GM12878 (cell line): Measurements from ENCODE around the gene WNT7A. TPM values are rescaled to one million over a fixed set of nuclear protein-coding genes. Genes with fewer than 3 reads are reported as not detected.

Experiments
- ATAC-seq: fragments of 200-7000 bp; cut with Tn5 transposase; 3 replicates; pipeline ENCODE4 v1.9.1; 2020; ENCODE audit warnings: mild to moderate bottlenecking, moderate library complexity
- BruUV-seq: library from RNA; stranded (reverse); fragments of 400-500 nt; replicated peaks from 2 replicates; lab custom pipeline; 2021; lab: Mats Ljungman, UMichigan
- CTCF ChIA-PET: fragments of 300-600 bp; sonication (Branson Sonifier 250); formaldehyde crosslinking; extraction: SDS; loops from one replicate; lab custom pipeline; 2021; ENCODE audit warnings: inconsistent platforms; lab: Yijun Ruan, JAX
- POLR2A ChIA-PET: fragments of 350-600 bp; formaldehyde crosslinking; extraction: SDS; loops from one replicate; lab custom pipeline; 2021; ENCODE audit warnings: inconsistent platforms; lab: Charles Lee
- RAD21 ChIA-PET: fragments of 300-600 bp; sonication (Branson Sonifier 250); formaldehyde crosslinking; loops from one replicate; lab custom pipeline; 2023; ENCODE audit warnings: antibody characterized with exemption; ENCODE audit not compliant: unreplicated experiment; lab: Charles Lee
- SMC1A ChIA-PET: fragments of 300-600 bp; sonication (Branson Sonifier 250); formaldehyde crosslinking; loops from one replicate; lab custom pipeline; 2023; ENCODE audit not compliant: unreplicated experiment, uncharacterized antibody; lab: Charles Lee
- DNase-seq: peaks from one replicate; pipeline ENCODE4 v3.0.0-alpha.2; 2011; ENCODE audit warnings: low read depth, low spot score
- FAIRE-seq: peaks from 3 replicates; lab custom pipeline; 2011; peaks lifted over from hg19 to GRCh38; lab: Jason Lieb, UNC
- H2AFZ ChIP-seq: 2 replicates; pipeline ENCODE4 v1.6.0; 2011; ENCODE audit warnings: low read depth, low read length, control low read depth; ENCODE audit not compliant: control insufficient read depth
- H3K27ac ChIP-seq: 2 replicates; pipeline ENCODE4 v1.5.1; 2011; ENCODE audit warnings: control low read depth; ENCODE audit not compliant: control insufficient read depth, insufficient read depth
- H3K27me3 ChIP-seq, 2 experiments: replicated peaks in 1 of 2; 2 replicates each; pipeline versions ENCODE4 v1.6.0 to v1.6.1; 2011; ENCODE audit warnings: low read length in 1 of 2; ENCODE audit not compliant: control insufficient read depth in 2 of 2, insufficient read depth in 2 of 2
- H3K36me3 ChIP-seq, 2 experiments: 2 replicates each; pipeline ENCODE4 v1.5.1; 2011; ENCODE audit warnings: low read length in 1 of 2; ENCODE audit not compliant: control insufficient read depth in 2 of 2, insufficient read depth in 2 of 2
- H3K4me1 ChIP-seq: 2 replicates; pipeline ENCODE4 v1.6.1; 2011; ENCODE audit warnings: mild to moderate bottlenecking, low read length, moderate library complexity, mixed read lengths; ENCODE audit not compliant: control insufficient read depth, insufficient read depth
- H3K4me2 ChIP-seq: 2 replicates; pipeline ENCODE4 v1.6.0; 2011; ENCODE audit warnings: control low read depth; ENCODE audit not compliant: control insufficient read depth, insufficient read depth
- H3K4me3 ChIP-seq: fragments of 200-600 bp; sonication (generic); 2 replicates; pipeline ENCODE4 v1.5.1; 2016
- H3K79me2 ChIP-seq: 2 replicates; pipeline ENCODE4 v1.6.0; 2011; ENCODE audit warnings: low read length; ENCODE audit not compliant: control insufficient read depth, insufficient read depth
- H3K9ac ChIP-seq: 2 replicates; pipeline ENCODE4 v1.8.0; 2011; ENCODE audit warnings: low read length, control low read depth, mixed read lengths; ENCODE audit not compliant: control insufficient read depth, insufficient read depth
- H3K9me3 ChIP-seq: replicated peaks from 3 replicates; pipeline ENCODE4 v1.5.1; 2011; ENCODE audit warnings: mild to moderate bottlenecking, low read length; ENCODE audit not compliant: control insufficient read depth, insufficient read depth
- H4K20me1 ChIP-seq: 2 replicates; pipeline ENCODE4 v1.6.0; 2011; ENCODE audit not compliant: control insufficient read depth, insufficient read depth
- CREB1 ChIP-seq: IDR thresholded peaks from 2 replicates; pipeline ENCODE4 v1.6.1; 2012; ENCODE audit warnings: low read depth, mild to moderate bottlenecking, inconsistent platforms
- E4F1 ChIP-seq: fragments of 450-650 bp; IDR thresholded peaks from 2 replicates; pipeline ENCODE4 v1.6.1; 2018; ENCODE audit warnings: borderline replicate concordance, mild to moderate bottlenecking; ENCODE audit not compliant: partially characterized antibody
- ETV6 ChIP-seq, 2 experiments: fragments of 450-650 bp in 1 of 2; IDR thresholded peaks in 1 of 2; conservative IDR thresholded peaks in 1 of 2; 2 replicates each; pipeline ENCODE4 v1.6.1; 2014; ENCODE audit warnings: antibody characterized with exemption in 1 of 2, borderline replicate concordance in 1 of 2, low read depth in 1 of 2, mild to moderate bottlenecking in 1 of 2, moderate library complexity in 1 of 2
- FOS ChIP-seq: IDR thresholded peaks from 3 replicates; pipeline ENCODE4 v1.6.1; 2011; ENCODE audit warnings: borderline replicate concordance; ENCODE audit not compliant: insufficient read length; ENCODE audit errors: extremely low read depth
- GABPA ChIP-seq: IDR thresholded peaks from 2 replicates; pipeline ENCODE4 v1.6.1; 2014; ENCODE audit warnings: antibody characterized with exemption, low read depth, mild to moderate bottlenecking, inconsistent platforms
- HDGF ChIP-seq: fragments of 450-650 bp; IDR thresholded peaks from 2 replicates; pipeline ENCODE4 v1.6.1; 2016; ENCODE audit warnings: antibody characterized with exemption
- LARP7 ChIP-seq: fragments of 450-650 bp; IDR thresholded peaks from 2 replicates; pipeline ENCODE4 v1.6.1; 2017; ENCODE audit warnings: mild to moderate bottlenecking
- NR2F1 ChIP-seq: fragments of 450-650 bp; conservative IDR thresholded peaks from 2 replicates; pipeline ENCODE4 v1.6.1; 2017; ENCODE audit warnings: mild to moderate bottlenecking
- NRF1 ChIP-seq: conservative IDR thresholded peaks from 2 replicates; pipeline ENCODE4 v1.6.1; 2011; ENCODE audit warnings: mild to moderate bottlenecking, low read depth, low read length, improper control_type of control experiment
- RAD21 ChIP-seq: IDR thresholded peaks from 2 replicates; pipeline ENCODE4 v1.6.1; 2011; ENCODE audit warnings: mild to moderate bottlenecking, low read depth, low read length, moderate library complexity; ENCODE audit not compliant: insufficient read depth
- SUPT20H ChIP-seq: IDR thresholded peaks from 2 replicates; pipeline ENCODE4 v1.6.1; 2011; ENCODE audit warnings: low read depth, mild to moderate bottlenecking, low read length, moderate library complexity, borderline replicate concordance; ENCODE audit not compliant: control insufficient read depth
- USF2 ChIP-seq: IDR thresholded peaks from 2 replicates; pipeline ENCODE4 v1.6.1; 2011; ENCODE audit warnings: low read depth, low read length, improper control_type of control experiment, borderline replicate concordance
- ZNF622 ChIP-seq: fragments of 450-650 bp; IDR thresholded peaks from 2 replicates; pipeline ENCODE4 v1.6.1; 2017; ENCODE audit warnings: mild to moderate bottlenecking, inconsistent platforms
- WGBS: methylation state at CpG from one replicate; pipeline ENCODE4 v1.1.6; 2016; ENCODE audit warnings: low lambda C conversion rate; ENCODE audit not compliant: insufficient replicate concordance, insufficient coverage; ENCODE audit errors: missing lambda C conversion rate; 5-methylcytosine and 5-hydroxymethylcytosine counted together
- in situ Hi-C: fragments of 300-500 bp; cut with MboI; formaldehyde crosslinking; loops from 9 replicates; pipeline ENCODE4 v1.14.3; 2018; ENCODE audit warnings: mixed read lengths
- intact Hi-C: fragments of 100-400 bp; cut with micrococcal nuclease; formaldehyde crosslinking; loops from one replicate; pipeline ENCODE4 v1.14.2; 2022; ENCODE audit not compliant: unreplicated experiment
- polyA plus RNA-seq, 11 experiments: library from polyadenylated mRNA; depleted of rRNA in 4 of 11; unstranded in 6 of 11; stranded (reverse) in 5 of 11; fragments of >200 nt; fragmentation: Nextera tagmentation in 4 of 11; fragmentation: Illumina TruSeq in 1 of 11; extraction: Ambion mirVana in 4 of 11; extraction: Trizol in 1 of 11; gene quantifications; 1 replicate in 1 of 11; 2 replicates in 10 of 11; pipeline versions ENCODE4 v1.2.1 to v1.2.3, GENCODE V29; 2011 to 2016; ENCODE audit warnings: inconsistent platforms in 2 of 11, missing spikeins in 2 of 11, low read depth in 1 of 11
- total RNA-seq, 4 experiments: library from RNA; depleted of rRNA in 3 of 4; stranded (reverse); fragments of >200 nt in 3 of 4; fragmentation: Illumina TruSeq in 1 of 4; extraction: Trizol in 1 of 4; gene quantifications; 2 replicates each; pipeline versions ENCODE4 v1.2.1 to v1.2.3, GENCODE V29; 2013 to 2021
- TF ChIP-seq, protein P1 (sequence below): fragments of 450-650 bp; formaldehyde crosslinking; IDR thresholded peaks from 2 replicates; pipeline ENCODE4 v1.4.0; 2022; ENCODE audit warnings: mild to moderate bottlenecking, moderate library complexity

The WNT7A gene
- total and polyA plus RNA-seq, 10 of the 15 experiments (the other 5 are each of a cell fraction or from before 2014, with no cell fraction given), result 0.08 TPM; not detected in 9

DNA sequence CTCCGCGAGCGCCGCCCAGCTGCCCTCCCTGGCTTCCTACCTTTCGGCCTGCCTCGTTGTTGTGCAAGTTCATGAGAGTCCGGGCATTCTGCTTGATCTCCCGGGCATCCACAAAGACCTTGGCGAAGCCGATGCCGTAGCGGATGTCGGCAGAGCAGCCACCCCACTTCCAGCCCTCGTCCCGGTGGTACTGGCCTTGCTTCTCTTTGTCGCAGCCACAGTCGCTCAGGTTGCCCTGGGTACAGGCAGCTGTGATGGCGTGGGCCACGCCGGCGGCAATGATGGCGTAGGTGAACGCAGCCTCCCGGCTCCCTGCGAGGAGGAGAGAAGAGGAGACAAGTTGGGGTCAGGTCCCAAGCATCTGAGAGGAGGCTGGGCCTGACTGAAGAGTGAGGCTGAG is 25.4 kb downstream of the WNT7A start:
- H3K27me3 ChIP-seq, result no peaks in the 10 kb centered on the region; a peak in 2 of 4 replicates
- TF ChIP-seq HDGF (no peak), LARP7 (no peak), RAD21 (no peak), FOS (no peak), CREB1 (no peak), ZNF622 (no peak), NR2F1 (no peak), GABPA (no peak), ETV6 (conservative IDR thresholded peaks at IDR 0.05 in 1 of 2, IDR thresholded peaks at IDR 0.05 in 1 of 2; ENCODE audit: borderline replicate concordance in 1 of 2, low read depth in 1 of 2) (no peak), USF2 (no peak), E4F1 (no peak), SUPT20H (no peak), NRF1 (no peak)
- TF ChIP-seq, protein P1, sequence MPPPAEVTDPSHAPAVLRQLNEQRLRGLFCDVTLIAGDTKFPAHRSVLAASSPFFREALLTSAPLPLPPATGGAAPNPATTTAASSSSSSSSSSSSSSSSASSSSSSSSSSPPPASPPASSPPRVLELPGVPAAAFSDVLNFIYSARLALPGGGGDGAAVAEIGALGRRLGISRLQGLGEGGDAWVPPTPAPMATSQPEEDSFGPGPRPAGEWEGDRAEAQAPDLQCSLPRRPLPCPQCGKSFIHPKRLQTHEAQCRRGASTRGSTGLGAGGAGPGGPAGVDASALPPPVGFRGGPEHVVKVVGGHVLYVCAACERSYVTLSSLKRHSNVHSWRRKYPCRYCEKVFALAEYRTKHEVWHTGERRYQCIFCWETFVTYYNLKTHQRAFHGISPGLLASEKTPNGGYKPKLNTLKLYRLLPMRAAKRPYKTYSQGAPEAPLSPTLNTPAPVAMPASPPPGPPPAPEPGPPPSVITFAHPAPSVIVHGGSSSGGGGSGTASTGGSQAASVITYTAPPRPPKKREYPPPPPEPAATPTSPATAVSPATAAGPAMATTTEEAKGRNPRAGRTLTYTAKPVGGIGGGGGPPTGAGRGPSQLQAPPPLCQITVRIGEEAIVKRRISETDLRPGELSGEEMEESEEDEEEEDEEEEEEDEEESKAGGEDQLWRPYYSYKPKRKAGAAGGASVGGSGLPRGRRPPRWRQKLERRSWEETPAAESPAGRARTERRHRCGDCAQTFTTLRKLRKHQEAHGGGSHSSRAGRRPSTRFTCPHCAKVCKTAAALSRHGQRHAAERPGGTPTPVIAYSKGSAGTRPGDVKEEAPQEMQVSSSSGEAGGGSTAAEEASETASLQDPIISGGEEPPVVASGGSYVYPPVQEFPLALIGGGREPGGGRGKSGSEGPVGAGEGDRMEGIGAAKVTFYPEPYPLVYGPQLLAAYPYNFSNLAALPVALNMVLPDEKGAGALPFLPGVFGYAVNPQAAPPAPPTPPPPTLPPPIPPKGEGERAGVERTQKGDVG (CRISPR knock-in tag), result no peak
- no peaks in the 10 kb centered on the region for H3K9me3 ChIP-seq
- SMC1A ChIA-PET, result no interaction called here
- DNase-seq (no peak), FAIRE-seq (no peak), ATAC-seq (no peak)
- no peak overlapping the region for H2AFZ ChIP-seq
- H3K36me3 ChIP-seq, result no peaks in the 10 kb centered on the region
- H4K20me1 ChIP-seq, result no peaks in the 10 kb centered on the region
- BruUV-seq, result no TSS peak
- H3K4me1 ChIP-seq, result no peaks in the 10 kb centered on the region
- POLR2A ChIA-PET, result no interaction called here
- H3K4me2 ChIP-seq, result no peak overlapping the region
- intact Hi-C loops, result no loop called here
- 48% methylated on average over 25 of the region's 25 CpGs for WGBS
- RAD21 ChIA-PET, result no interaction called here
- H3K4me3 ChIP-seq, result no peak overlapping the region
- CTCF ChIA-PET, result no interaction called here
- H3K27ac ChIP-seq, result no peak overlapping the region
- no peak overlapping the region for H3K9ac ChIP-seq
- H3K79me2 ChIP-seq, result no peaks in the 10 kb centered on the region
- in situ Hi-C loops, result no loop called here
